Ovary (tissue), 9 donors: ENCODE data around the gene FRAT2. TPM values are rescaled to one million over a fixed set of nuclear protein-coding genes. Genes with fewer than 3 reads are reported as not detected.

ENCODE experiments used
- DNase-seq, 5 donors: peaks; one replicate each; pipeline ENCODE4 v3.0.0-alpha.2; 2019 to 2020
- H3K27ac ChIP-seq, 2 donors: fragments of 200-600 bp; one replicate each; pipeline versions ENCODE4 v1.5.1 to v1.8.0; 2019 to 2022
- H3K27me3 ChIP-seq: fragments of 200-600 bp; one replicate; pipeline ENCODE4 v1.8.0; 2022
- H3K36me3 ChIP-seq: fragments of 200-600 bp; sonication (generic); one replicate; pipeline ENCODE4 v1.5.1; 2019
- H3K4me1 ChIP-seq: one replicate; pipeline ENCODE4 v1.8.1; 2013; ENCODE audit warnings: mild to moderate bottlenecking, moderate library complexity; ENCODE audit not compliant: insufficient read depth
- H3K4me3 ChIP-seq: fragments of 200-600 bp; sonication (generic); one replicate; pipeline ENCODE4 v1.5.1; 2017
- H3K9me3 ChIP-seq, 2 donors: fragments of 200-600 bp in 1 of 2; sonication (generic) in 1 of 2; one replicate each; pipeline versions ENCODE4 v1.5.1 to v1.8.1; 2013 to 2019; ENCODE audit warnings: mild to moderate bottlenecking in 1 of 2, moderate library complexity in 1 of 2
- CTCF ChIP-seq, 3 donors: fragments of 450-650 bp in 2 of 3; fragments of 200-600 bp in 1 of 3; IDR thresholded peaks; one replicate each; pipeline versions ENCODE4 v1.5.1 to v1.8.0; 2016 to 2022; ENCODE audit warnings: antibody characterized with exemption in 3 of 3, mild to moderate bottlenecking in 1 of 3
- EP300 ChIP-seq: sonication (generic); formaldehyde crosslinking; IDR thresholded peaks from one replicate; pipeline ENCODE4 v1.6.1; 2017; ENCODE audit warnings: antibody characterized with exemption
- POLR2A ChIP-seq: fragments of 450-650 bp; IDR thresholded peaks from one replicate; pipeline ENCODE4 v1.6.1; 2017; ENCODE audit warnings: antibody characterized with exemption, mild to moderate bottlenecking, moderate library complexity
- WGBS, 3 donors: extraction: QIAGEN DNeasy Blood & Tissue Kit in 1 of 3; methylation state at CpG; one replicate each; pipeline versions ENCODE4 v1.1.5 to v1.1.7; 2013 to 2017; 5-methylcytosine and 5-hydroxymethylcytosine counted together
- intact Hi-C, 4 donors: fragments of 100-400 bp; cut with DNase I; formaldehyde crosslinking; loops; one replicate each; pipeline versions ENCODE4 v1.11.0 to v1.15.1; 2022 to 2023
- polyA plus RNA-seq, 2 donors: library from polyadenylated mRNA; stranded (reverse); fragments of 200-250 nt in 1 of 2; fragments of 350-450 nt in 1 of 2; fragmentation: Illumina TruSeq in 1 of 2; extraction: RNeasy Lipid Tissue Mini Kit (QIAGEN cat#74804) in 1 of 2; gene quantifications; one replicate each; pipeline ENCODE4 v1.2.3, GENCODE V29; 2013 to 2014
- total RNA-seq, 7 donors: library from RNA; depleted of rRNA in 2 of 7; stranded (reverse); fragments of >200 nt in 2 of 7; fragmentation: NEBNext Ultra II Directional in 3 of 7; extraction: Animal tissue kit (Norgen Biotek cat#: 25700) in 3 of 7; gene quantifications; one replicate each; pipeline versions ENCODE4 v1.1.0 to v1.2.4, GENCODE V29; 2016 to 2023
- donor health status: DM: no; HTN: no; CAD: no; lungs with moderate emphysema.
- donor health status: DM: no; HTN: no; CAD: no.
- donor health status: Bipolar disorder and iron deficiency.
- donor health status: DM: yes; HTN: yes; CAD: no.
- donor health status: DM: no; HTN: no; CAD: no.
- donor health status: DM: yes; HTN: yes; CAD: no.

Gene FRAT2
- total and polyA plus RNA-seq, 9 donors, result 3.2 to 16.8 (median 6.5) TPM

GRCh38 chr10:97297556-97298222 is 36.8 kb downstream of the FRAT2 start:
- H3K27me3 ChIP-seq, result no peaks in the 10 kb centered on the region
- H3K36me3 ChIP-seq, result no peaks in the 10 kb centered on the region
- H3K4me3 ChIP-seq, result no peak overlapping the region
- intact Hi-C loops, result no loop called here
- WGBS, 3 donors, result 48 to 59% (median 48%) methylated on average over 8 of the region's 8 CpGs
- TF ChIP-seq EP300 (no peak), POLR2A (no peak), CTCF (IDR thresholded peaks at IDR 0.05) (no peak)
- DNase-seq, result peak in 1 of 5 donors; percentile 18
- H3K27ac ChIP-seq, result no peak overlapping the region
- no peaks in the 10 kb centered on the region for H3K9me3 ChIP-seq
- H3K4me1 ChIP-seq, result peaks cover 1% of the 10 kb centered on the region

- no peak overlapping the region for H3K4me3 ChIP-seq
Measured at GRCh38 chr10:97292862-97293198, 41.7 kb downstream of the FRAT2 start.

GRCh38 chr10:97292097-97292861 is 42.2 kb downstream of the FRAT2 start, which contains the start of gene ARHGAP19:
Gene ARHGAP19 (minus strand): TSS chr10:97292637. CDS start chr10:97292627, 10 bp downstream.
- intact Hi-C loops, result no loop called here

More at GRCh38 chr10:97292862-97293198, 41.7 kb downstream of the FRAT2 start:
- TF ChIP-seq EP300 (no peak), POLR2A (no peak), CTCF (IDR thresholded peaks at IDR 0.05) (no peak)
- Histone ChIP-seq H3K4me1 (no peaks in the 10 kb centered on the region), H3K9me3 (no peaks in the 10 kb centered on the region), H3K27me3 (no peaks in the 10 kb centered on the region), H3K36me3 (no peaks in the 10 kb centered on the region), H3K27ac (no peak overlapping the region)
- 56 to 63% (median 59%) methylated on average over 3 of the region's 3 CpGs for WGBS, 3 donors
- no peak for DNase-seq
- intact Hi-C loops, result no loop called here

More at GRCh38 chr10:97292097-97292861, 42.2 kb downstream of the FRAT2 start, which contains the start of gene ARHGAP19:
- peak; percentile 55 for TF ChIP-seq EP300
- no peak for TF ChIP-seq CTCF (IDR thresholded peaks at IDR 0.05)
- peak; percentile 51 for TF ChIP-seq POLR2A
- peak; percentile 92 to 97 (median 93) for DNase-seq
- Histone ChIP-seq H3K36me3 (no peaks in the 10 kb centered on the region), H3K27me3 (no peaks in the 10 kb centered on the region), H3K27ac (peak within 1 kb of the TSS; percentile 79 to 92), H3K9me3 (no peaks in the 10 kb centered on the region), H3K4me3 (peak within 1 kb of the TSS; percentile 97), H3K4me1 (no peaks in the 10 kb centered on the region)
- 0 to 1% (median 0%) methylated on average over 53 to 55 of the region's 55 CpGs for WGBS, 3 donors
